ENCODE data around the gene CAMTA1. TPM values are rescaled to one million over a fixed set of nuclear protein-coding genes. Genes with fewer than 3 reads are reported as not detected.

CAMTA1 gene
- total and polyA plus RNA-seq, 2 donors = 53.3 to 115 TPM

DNA sequence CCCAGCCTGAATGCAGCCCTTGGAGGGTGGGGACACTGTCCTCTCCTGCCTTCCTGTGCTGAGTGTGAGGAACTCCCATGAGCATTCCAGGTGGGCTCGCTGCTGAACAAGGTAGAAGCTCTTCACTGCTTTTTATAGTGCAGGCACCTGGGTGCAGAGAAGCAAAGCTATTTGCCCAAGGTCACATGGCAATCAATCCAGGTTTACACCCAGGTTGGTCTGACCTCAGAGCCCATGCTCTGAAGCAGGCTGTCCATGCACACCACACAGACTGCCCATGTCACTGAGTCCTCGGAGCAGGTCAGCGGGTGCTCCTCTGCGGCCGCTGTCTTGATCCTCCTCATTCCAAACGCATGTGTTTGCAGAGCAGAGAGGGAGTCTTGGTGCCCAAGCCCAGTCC lies 662.5 kb downstream of the CAMTA1 start:
- H3K4me3 ChIP-seq (ENCODE audit: low read depth, low read length) = no peak overlapping the region
- 90% methylated on average over 6 of the region's 6 CpGs for WGBS
- H3K36me3 ChIP-seq (ENCODE audit: insufficient read depth) = no peaks in the 10 kb centered on the region
- no peaks in the 10 kb centered on the region for H3K4me1 ChIP-seq (ENCODE audit: insufficient read depth)
- H3K27ac ChIP-seq (ENCODE audit: low read depth) = no peak overlapping the region
- DNase-seq (ENCODE audit: extremely low spot score) = no peak

DNA sequence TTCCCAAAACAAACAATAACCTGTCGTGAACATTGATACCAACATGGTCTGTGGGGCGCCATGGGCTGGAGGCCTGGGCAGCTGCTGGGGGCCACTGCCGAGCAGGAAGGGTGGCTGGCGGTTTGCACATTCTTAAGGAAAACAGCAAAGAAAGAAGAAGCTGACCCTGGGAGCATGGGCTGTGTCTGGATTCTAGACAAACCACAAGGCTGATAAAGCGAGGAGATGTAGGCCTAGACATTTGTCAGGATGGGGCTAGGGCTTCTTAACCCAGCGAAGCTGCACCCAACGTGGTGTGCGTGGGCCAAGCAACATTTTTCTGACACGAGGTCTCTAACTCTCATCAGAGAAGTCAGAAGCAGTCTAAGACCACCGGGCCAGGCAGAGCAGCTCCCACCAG lies 663.7 kb downstream of the CAMTA1 start:
- no peak for DNase-seq (ENCODE audit: extremely low spot score)
- Histone ChIP-seq H3K36me3 (ENCODE audit: insufficient read depth) (no peaks in the 10 kb centered on the region), H3K4me1 (ENCODE audit: insufficient read depth) (no peaks in the 10 kb centered on the region), H3K4me3 (ENCODE audit: low read depth, low read length) (no peak overlapping the region), H3K27ac (ENCODE audit: low read depth) (no peak overlapping the region)
- WGBS = 94% methylated on average over 10 of the region's 10 CpGs

DNA sequence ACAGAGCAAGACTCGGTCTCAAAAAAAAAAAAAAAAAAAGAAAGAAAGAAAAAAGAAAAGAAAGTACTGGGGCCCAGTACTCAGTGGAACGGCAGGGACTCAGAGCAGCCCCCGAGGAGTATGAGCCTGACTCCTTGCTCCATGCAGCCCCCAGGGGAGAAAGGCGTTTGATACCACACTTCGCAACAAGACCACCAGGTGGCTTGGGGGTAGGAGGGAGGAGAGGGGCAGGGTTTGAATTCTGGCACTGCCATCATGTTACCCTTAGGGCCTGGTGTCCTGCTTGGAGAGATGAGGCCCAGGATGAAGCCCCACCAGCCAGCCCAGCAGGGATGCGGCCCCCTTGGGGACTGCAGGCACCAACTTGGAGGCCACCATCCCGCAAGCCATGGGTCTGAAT lies 664.5 kb downstream of the CAMTA1 start:
- Histone ChIP-seq H3K4me1 (ENCODE audit: insufficient read depth) (no peaks in the 10 kb centered on the region), H3K27ac (ENCODE audit: low read depth) (no peak overlapping the region), H3K4me3 (ENCODE audit: low read depth, low read length) (no peak overlapping the region), H3K36me3 (ENCODE audit: insufficient read depth) (no peaks in the 10 kb centered on the region)
- DNase-seq (ENCODE audit: extremely low spot score) = no peak
- WGBS = 98% methylated on average over 7 of the region's 7 CpGs

DNA sequence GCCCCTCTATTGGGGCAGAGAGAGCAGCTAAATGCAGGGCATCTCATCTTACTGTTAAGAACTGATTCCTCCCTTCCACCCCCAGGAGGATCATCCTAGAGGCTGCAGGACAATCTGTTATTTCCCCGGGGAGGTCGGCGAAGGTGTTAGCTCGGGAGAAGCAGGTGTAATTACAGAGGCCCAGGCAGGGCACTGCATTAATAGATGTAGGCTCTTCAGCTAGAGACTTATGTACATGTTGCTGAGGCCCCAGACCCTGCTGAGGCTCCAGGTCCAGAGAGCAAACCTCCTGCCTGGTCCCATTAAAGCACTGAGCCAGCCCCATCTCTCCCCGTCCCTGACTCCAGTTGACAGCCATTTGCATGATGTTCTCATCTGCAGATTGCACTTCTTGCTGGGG lies 665.6 kb downstream of the CAMTA1 start:
- Histone ChIP-seq H3K4me3 (ENCODE audit: low read depth, low read length) (no peak overlapping the region), H3K4me1 (ENCODE audit: insufficient read depth) (no peaks in the 10 kb centered on the region), H3K27ac (ENCODE audit: low read depth) (no peak overlapping the region), H3K36me3 (ENCODE audit: insufficient read depth) (no peaks in the 10 kb centered on the region)
- WGBS = 84% methylated on average over 5 of the region's 5 CpGs
- no peak for DNase-seq (ENCODE audit: extremely low spot score)

DNA sequence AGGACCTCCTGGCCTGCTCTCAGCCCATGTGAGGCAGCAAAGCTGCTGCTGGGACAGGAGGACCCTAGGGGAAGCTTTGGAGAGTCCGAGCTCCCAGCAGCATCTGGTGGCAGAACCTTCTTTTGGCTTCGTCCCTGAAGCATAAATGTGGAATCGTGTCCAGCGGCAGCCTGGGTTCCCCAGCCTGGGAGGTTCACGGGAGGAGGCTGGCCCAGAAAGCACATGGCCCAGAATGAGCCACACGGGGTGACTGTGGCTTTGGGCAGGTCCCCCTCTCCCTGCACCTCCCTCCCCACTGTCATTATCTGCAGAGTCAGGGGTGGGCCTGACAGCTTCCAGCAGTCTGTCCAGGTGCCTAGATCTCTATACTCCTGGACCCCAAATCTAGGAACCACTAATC lies 667.8 kb downstream of the CAMTA1 start:
- Histone ChIP-seq H3K27ac (ENCODE audit: low read depth) (no peak overlapping the region), H3K36me3 (ENCODE audit: insufficient read depth) (no peaks in the 10 kb centered on the region), H3K4me3 (ENCODE audit: low read depth, low read length) (no peak overlapping the region), H3K4me1 (ENCODE audit: insufficient read depth) (no peaks in the 10 kb centered on the region)
- no peak for DNase-seq (ENCODE audit: extremely low spot score)
- WGBS = 82% methylated on average over 6 of the region's 6 CpGs

DNA sequence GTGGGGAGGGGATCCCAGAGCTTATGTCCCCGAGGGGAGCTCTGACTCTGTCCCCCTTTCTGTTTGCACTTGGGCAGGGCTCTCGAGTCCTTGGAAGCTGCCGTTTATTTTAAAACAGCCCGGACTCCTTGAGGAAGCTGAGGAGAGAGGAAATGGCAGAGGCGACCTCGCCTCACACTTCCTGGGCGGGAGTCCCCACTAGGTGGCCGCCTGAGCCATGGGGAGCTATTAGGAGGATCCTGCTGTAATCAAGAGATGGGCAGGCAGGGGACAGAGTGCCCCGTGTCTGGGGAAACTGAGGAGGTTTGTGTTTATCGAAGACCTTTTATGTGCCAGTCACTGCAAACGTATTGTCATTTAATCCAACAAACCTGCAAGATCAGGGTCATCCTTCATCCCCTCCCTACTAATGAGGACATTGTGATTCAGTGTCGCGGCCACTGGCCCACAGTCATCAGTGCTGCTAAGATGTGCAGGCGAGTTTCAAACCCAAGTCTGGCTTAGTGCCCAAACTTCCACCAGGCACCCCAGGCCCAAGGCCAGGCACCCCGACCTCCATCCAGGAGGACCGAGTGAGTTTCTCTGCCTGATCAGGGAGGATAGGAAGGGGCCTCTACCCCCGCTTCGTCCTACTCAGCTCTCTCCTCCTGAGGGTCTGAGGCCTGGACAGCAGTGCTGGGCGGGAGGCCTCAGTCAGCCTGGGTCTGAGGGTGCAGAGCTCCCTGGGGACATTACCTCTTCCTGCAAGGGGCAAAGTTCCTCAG lies 669.0 kb downstream of the CAMTA1 start:
- no peak overlapping the region for H3K4me3 ChIP-seq (ENCODE audit: low read depth, low read length)
- H3K36me3 ChIP-seq (ENCODE audit: insufficient read depth) = no peaks in the 10 kb centered on the region
- H3K27ac ChIP-seq (ENCODE audit: low read depth) = no peak overlapping the region
- H3K4me1 ChIP-seq (ENCODE audit: insufficient read depth) = no peaks in the 10 kb centered on the region
- DNase-seq (ENCODE audit: extremely low spot score) = no peak
- 63% methylated on average over 19 of the region's 19 CpGs for WGBS

DNA sequence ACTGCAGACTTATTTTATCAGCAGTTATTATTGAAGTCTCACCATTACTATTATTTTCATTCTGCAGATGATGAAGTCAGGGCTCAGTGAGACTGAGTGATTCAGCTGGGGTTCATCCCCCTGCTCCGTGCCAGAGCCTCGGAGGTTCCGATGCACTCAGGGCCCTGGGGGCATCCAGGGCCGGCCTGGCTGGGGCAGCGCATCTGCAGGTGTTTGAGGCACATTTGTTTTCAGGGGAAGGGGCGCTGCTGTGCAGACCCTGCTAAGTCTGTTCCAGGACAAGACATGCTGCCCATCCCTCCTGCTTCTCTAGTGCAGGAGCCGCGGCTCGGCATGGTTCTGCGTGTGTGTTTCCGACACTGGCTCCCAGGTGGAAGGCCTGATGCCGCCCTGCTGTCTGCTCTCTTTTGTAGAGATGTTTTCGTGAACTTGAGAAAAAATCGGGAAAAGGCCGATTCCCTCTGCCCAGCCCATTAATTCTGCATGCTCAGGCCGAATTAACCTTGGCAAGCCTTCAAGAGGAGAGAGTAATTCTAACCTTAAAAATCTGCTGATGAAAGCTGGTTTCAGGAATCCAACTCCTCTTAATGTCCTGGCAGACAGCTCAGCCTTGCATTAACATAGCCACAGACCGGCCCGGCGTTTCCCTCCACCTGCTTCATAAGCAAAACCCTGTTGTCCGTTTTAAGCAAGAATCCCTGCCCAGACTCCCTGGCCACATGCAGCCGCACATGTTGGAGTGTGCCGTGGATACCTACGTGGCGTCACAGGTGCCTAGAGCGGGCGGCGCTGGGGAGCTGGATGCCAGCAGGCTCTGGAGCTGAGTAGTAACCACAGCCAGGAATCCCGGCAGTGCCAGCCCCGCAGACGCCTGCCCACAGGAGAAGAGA lies 669.9 kb downstream of the CAMTA1 start:
- Histone ChIP-seq H3K4me1 (ENCODE audit: insufficient read depth) (no peaks in the 10 kb centered on the region), H3K36me3 (ENCODE audit: insufficient read depth) (no peaks in the 10 kb centered on the region), H3K27ac (ENCODE audit: low read depth) (no peak overlapping the region), H3K4me3 (ENCODE audit: low read depth, low read length) (no peak overlapping the region)
- DNase-seq (ENCODE audit: extremely low spot score) = no peak
- 71% methylated on average over 30 of the region's 30 CpGs for WGBS

DNA sequence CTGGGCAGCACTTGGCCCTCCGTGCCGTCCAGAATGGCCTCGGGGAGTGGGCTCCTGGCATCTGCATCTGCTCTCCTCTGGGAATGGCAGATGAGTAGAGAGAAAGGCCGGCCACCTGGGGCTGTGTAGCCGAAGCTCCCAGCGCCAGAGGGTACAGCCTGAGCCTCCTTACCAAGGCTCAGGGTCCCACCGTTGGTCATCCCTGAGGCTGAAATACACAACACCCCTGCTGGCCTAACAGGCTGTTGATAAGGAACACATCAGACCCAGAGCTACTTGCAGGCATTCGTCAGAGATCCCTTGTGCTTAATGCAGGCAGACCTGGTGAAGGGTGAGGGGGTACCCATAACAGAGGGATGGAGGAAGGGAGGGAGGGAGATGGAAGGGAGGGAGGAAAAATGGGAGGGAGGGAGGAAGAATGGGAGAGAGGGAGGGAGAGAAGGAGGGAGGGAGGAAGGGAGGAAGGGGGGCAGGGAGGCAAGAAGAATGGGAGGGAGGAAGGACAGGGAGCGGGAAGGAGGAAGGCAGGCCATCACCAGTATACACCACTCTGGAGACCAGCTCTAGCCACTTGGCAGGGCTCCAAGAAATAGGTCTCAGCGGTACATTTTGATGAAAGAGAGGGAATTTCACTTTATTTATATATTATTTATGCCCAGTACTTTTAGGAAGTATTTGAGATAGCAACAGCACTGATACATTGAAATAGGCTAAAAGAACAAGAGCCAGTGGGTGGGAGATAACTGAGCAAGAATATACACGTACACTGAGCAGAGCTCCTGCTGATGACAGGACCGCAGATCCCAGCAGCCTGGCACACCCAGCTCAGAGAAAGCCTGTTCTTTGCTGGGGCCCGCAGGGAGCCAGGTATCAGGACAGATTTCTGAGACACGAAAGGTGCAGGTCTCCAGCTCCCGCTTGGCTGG lies 670.8 kb downstream of the CAMTA1 start:
- WGBS = 81% methylated on average over 15 of the region's 15 CpGs
- DNase-seq (ENCODE audit: extremely low spot score) = no peak
- H3K4me1 ChIP-seq (ENCODE audit: insufficient read depth) = no peaks in the 10 kb centered on the region
- no peaks in the 10 kb centered on the region for H3K36me3 ChIP-seq (ENCODE audit: insufficient read depth)
- H3K4me3 ChIP-seq (ENCODE audit: low read depth, low read length) = no peak overlapping the region
- H3K27ac ChIP-seq (ENCODE audit: low read depth) = no peak overlapping the region

DNA sequence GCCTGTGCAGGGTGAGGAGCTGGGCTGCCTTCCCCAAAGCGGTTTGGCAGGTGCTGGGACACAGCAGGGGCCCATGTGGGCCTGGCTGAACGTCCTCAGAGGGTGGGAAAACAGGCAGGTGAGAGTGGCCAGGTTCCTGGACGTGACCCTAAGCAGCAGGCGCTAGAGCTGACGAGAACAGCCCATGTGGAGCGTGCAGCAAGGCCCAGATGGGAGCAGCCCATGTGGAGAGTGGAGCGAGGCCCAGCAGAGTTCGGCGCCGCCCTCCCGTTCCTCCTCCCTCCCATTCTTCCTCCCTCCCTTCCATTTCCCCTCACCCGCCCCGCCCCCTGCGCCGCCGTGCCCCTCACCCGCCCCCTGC lies 671.4 kb downstream of the CAMTA1 start:
- DNase-seq (ENCODE audit: extremely low spot score) = no peak
- Histone ChIP-seq H3K36me3 (ENCODE audit: insufficient read depth) (no peaks in the 10 kb centered on the region), H3K4me3 (ENCODE audit: low read depth, low read length) (no peak overlapping the region), H3K4me1 (ENCODE audit: insufficient read depth) (no peaks in the 10 kb centered on the region), H3K27ac (ENCODE audit: low read depth) (no peak overlapping the region)
- 71% methylated on average over 17 of the region's 17 CpGs for WGBS

DNA sequence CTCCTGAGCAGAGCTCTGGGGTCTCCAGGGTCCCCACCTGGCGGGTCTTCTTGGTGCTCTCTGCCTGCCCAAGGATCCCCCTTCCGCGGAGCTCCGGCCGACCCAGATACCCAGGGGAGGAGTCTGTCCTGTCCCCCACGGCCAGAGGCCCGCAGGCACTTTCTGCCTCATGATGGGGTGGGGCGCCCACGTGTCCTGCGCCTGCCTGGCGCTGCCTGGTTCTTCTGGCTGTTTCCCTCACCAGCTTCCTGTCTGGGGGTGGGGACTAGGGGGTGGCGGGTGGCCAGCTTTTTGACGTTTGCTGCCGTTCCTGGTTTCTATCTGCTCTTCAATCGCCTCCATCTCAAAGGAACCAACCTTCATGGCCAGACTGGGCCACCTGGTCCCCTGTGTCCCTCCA lies 672.6 kb downstream of the CAMTA1 start:
- no peaks in the 10 kb centered on the region for H3K36me3 ChIP-seq (ENCODE audit: insufficient read depth)
- no peak overlapping the region for H3K27ac ChIP-seq (ENCODE audit: low read depth)
- DNase-seq (ENCODE audit: extremely low spot score) = no peak
- no peak overlapping the region for H3K4me3 ChIP-seq (ENCODE audit: low read depth, low read length)
- WGBS = 83% methylated on average over 15 of the region's 15 CpGs
- H3K4me1 ChIP-seq (ENCODE audit: insufficient read depth) = no peaks in the 10 kb centered on the region

DNA sequence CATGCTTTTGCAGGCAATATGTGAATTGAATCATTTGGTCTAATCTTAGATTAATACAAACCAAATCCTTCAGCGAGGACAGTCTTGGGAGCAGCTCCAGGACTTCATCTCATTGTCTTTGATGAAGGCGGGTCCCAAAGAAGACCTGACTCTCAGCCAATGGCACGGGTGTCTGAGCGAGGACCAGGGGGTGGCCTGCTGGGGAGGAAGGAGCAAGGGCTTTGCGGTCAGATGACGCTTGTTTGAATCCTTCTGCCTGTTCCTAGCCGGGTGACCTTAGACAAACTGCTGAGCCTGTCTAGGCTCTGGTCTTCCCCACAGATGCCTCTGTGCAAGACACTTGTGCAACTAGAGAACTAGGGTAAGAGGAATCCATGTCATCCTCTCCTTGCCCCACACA lies 673.7 kb downstream of the CAMTA1 start:
- WGBS = 87% methylated on average over 7 of the region's 7 CpGs
- Histone ChIP-seq H3K27ac (ENCODE audit: low read depth) (no peak overlapping the region), H3K4me3 (ENCODE audit: low read depth, low read length) (no peak overlapping the region), H3K36me3 (ENCODE audit: insufficient read depth) (no peaks in the 10 kb centered on the region), H3K4me1 (ENCODE audit: insufficient read depth) (no peaks in the 10 kb centered on the region)
- no peak for DNase-seq (ENCODE audit: extremely low spot score)

DNA sequence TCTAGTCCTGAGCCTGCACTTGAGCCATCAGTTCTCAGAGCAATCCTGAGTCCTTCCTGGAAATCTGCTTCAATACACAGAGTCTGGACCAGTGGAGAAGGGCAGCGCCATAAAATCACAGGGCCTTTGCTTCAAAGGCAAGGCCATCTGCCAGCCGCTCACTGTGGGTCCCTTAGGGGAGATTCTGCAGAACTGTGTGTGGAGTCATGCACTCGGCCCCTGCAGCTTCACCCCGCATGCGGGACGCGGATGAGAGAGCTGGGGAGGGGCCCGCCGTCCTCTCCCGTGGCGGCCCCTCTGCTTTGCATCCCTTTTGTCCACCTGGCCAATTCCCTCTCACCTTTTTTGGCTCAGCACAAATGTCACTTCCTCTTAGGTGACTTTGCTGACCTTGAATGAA lies 674.7 kb downstream of the CAMTA1 start:
- no peaks in the 10 kb centered on the region for H3K36me3 ChIP-seq (ENCODE audit: insufficient read depth)
- DNase-seq (ENCODE audit: extremely low spot score) = no peak
- 94% methylated on average over 11 of the region's 11 CpGs for WGBS
- no peak overlapping the region for H3K27ac ChIP-seq (ENCODE audit: low read depth)
- H3K4me1 ChIP-seq (ENCODE audit: insufficient read depth) = no peaks in the 10 kb centered on the region
- H3K4me3 ChIP-seq (ENCODE audit: low read depth, low read length) = no peak overlapping the region

DNA sequence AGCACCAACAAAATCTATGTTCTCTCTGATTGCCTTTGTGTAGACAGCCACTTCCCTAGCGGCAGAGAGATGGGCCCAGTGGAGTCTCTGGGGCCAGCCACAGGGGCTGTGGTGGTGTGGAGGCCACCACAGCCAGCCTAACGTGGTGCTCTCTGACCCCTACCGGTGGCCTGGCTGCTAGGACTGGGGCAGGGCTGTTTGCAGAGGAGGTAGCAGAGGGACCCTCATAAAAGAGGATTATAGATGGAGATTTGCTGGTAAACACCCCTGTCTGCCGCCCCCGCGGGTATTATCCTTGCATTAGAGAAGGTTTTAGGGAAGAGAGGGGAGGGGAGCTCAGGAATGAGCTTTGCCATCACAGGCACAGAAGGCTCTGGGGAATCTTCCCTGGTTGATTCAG lies 675.6 kb downstream of the CAMTA1 start:
- 67% methylated on average over 6 of the region's 6 CpGs for WGBS
- H3K27ac ChIP-seq (ENCODE audit: low read depth) = no peak overlapping the region
- no peaks in the 10 kb centered on the region for H3K36me3 ChIP-seq (ENCODE audit: insufficient read depth)
- DNase-seq (ENCODE audit: extremely low spot score) = no peak
- H3K4me1 ChIP-seq (ENCODE audit: insufficient read depth) = no peaks in the 10 kb centered on the region
- H3K4me3 ChIP-seq (ENCODE audit: low read depth, low read length) = no peak overlapping the region
